Endothelial cell of umbilical vein (primary cell): ENCODE data around the gene NGF. TPM values are rescaled to one million over a fixed set of nuclear protein-coding genes. Genes with fewer than 3 reads are reported as not detected.

ENCODE experiments used
- BruUV-seq: library from RNA; stranded (reverse); fragments of 400-500 nt; replicated peaks from 2 replicates; lab custom pipeline; 2021; lab: Mats Ljungman, UMichigan
- CTCF ChIA-PET: fragments of 300-600, 350-600 bp; sonication (Branson Sonifier 250); formaldehyde crosslinking; loops from one replicate; lab custom pipeline; 2021; ENCODE audit warnings: antibody characterized with exemption, inconsistent platforms; lab: Charles Lee
- POLR2A ChIA-PET: fragments of 300-600, 350-600 bp; sonication (Branson Sonifier 250); formaldehyde crosslinking; loops from one replicate; lab custom pipeline; 2021; ENCODE audit warnings: antibody characterized with exemption, inconsistent platforms; lab: Charles Lee
- DNase-seq: peaks from one replicate; pipeline ENCODE4 v3.0.0-alpha.2; 2011; ENCODE audit warnings: low read depth, low spot score
- FAIRE-seq: peaks from 2 replicates; lab custom pipeline; 2011; peaks lifted over from hg19 to GRCh38; lab: Jason Lieb, UNC
- H2AFZ ChIP-seq: 2 replicates; pipeline ENCODE4 v1.6.0; 2012; ENCODE audit warnings: low read depth, low read length, control low read depth, inconsistent platforms
- H3K27ac ChIP-seq: 2 replicates; pipeline ENCODE4 v1.5.1; 2011; ENCODE audit warnings: low read depth, mild to moderate bottlenecking, control low read depth, low read length, moderate library complexity; ENCODE audit not compliant: insufficient read depth
- H3K27me3 ChIP-seq, 2 experiments: 2 replicates each; pipeline versions ENCODE4 v1.6.0 to v1.6.1; 2011; ENCODE audit warnings: low read length in 2 of 2, mixed read lengths in 1 of 2; ENCODE audit not compliant: control insufficient read depth in 2 of 2, insufficient read depth in 2 of 2
- H3K36me3 ChIP-seq, 2 experiments: 2 replicates in 1 of 2; 3 replicates in 1 of 2; pipeline ENCODE4 v1.5.1; 2011; ENCODE audit warnings: low read length in 2 of 2, mild to moderate bottlenecking in 1 of 2, moderate library complexity in 1 of 2; ENCODE audit not compliant: control insufficient read depth in 2 of 2, insufficient read depth in 2 of 2; ENCODE audit errors: extremely low read depth in 1 of 2
- H3K4me1 ChIP-seq: 3 replicates; pipeline ENCODE4 v1.5.1; 2011; ENCODE audit warnings: mild to moderate bottlenecking, low read length; ENCODE audit not compliant: control insufficient read depth, insufficient read depth; ENCODE audit errors: extremely low read depth
- H3K4me2 ChIP-seq: 2 replicates; pipeline ENCODE4 v1.6.1; 2011; ENCODE audit warnings: low read length, control low read depth, mixed read lengths; ENCODE audit not compliant: insufficient read depth
- H3K4me3 ChIP-seq, 3 experiments: fragments of 200-600 bp in 1 of 3; sonication (generic), shearing (Covaris generic) in 1 of 3; replicated peaks in 1 of 3; 2 replicates each; pipeline ENCODE4 v1.5.1; 2011 to 2016; ENCODE audit warnings: control low read depth in 3 of 3, low read length in 3 of 3, mild to moderate bottlenecking in 2 of 3, inconsistent platforms in 1 of 3, low read depth in 1 of 3, moderate library complexity in 1 of 3; ENCODE audit not compliant: insufficient read depth in 1 of 3
- H3K79me2 ChIP-seq: 2 replicates; pipeline ENCODE4 v1.6.0; 2012; ENCODE audit warnings: low read length, inconsistent platforms; ENCODE audit not compliant: control insufficient read depth, insufficient read depth
- H3K9ac ChIP-seq: replicated peaks from 2 replicates; pipeline ENCODE3; 2011; ENCODE audit warnings: low read length, control low read depth; ENCODE audit not compliant: insufficient read depth; ENCODE audit errors: extremely low read depth
- H3K9me1 ChIP-seq: replicated peaks from 3 replicates; pipeline ENCODE4 v1.6.0; 2011; ENCODE audit warnings: mild to moderate bottlenecking, low read length; ENCODE audit not compliant: control insufficient read depth, insufficient read depth; ENCODE audit errors: extremely low read depth
- H3K9me3 ChIP-seq: replicated peaks from 2 replicates; pipeline ENCODE4 v1.5.1; 2012; ENCODE audit warnings: low read length, inconsistent platforms; ENCODE audit not compliant: control insufficient read depth, insufficient read depth
- H4K20me1 ChIP-seq: replicated peaks from 2 replicates; pipeline ENCODE3; 2011; ENCODE audit warnings: mild to moderate bottlenecking, low read length; ENCODE audit not compliant: control insufficient read depth, insufficient read depth; ENCODE audit errors: extremely low read depth
- CTCF ChIP-seq, 2 donors: IDR thresholded peaks; 1 replicate in 1 of 2; 2 replicates in 1 of 2; pipeline ENCODE4 v1.5.1; 2011; ENCODE audit warnings: low read length in 2 of 2, mild to moderate bottlenecking in 2 of 2, moderate library complexity in 2 of 2, control low read depth in 1 of 2, inconsistent platforms in 1 of 2, low read depth in 1 of 2; ENCODE audit not compliant: insufficient read depth in 1 of 2; ENCODE audit errors: extremely low read depth in 1 of 2
- EZH2 ChIP-seq: IDR thresholded peaks from 2 replicates; pipeline ENCODE4 v1.6.1; 2012; ENCODE audit warnings: borderline replicate concordance, low read depth, mild to moderate bottlenecking, moderate library complexity, low read length, inconsistent platforms; ENCODE audit not compliant: severe bottlenecking
- FOS ChIP-seq: IDR thresholded peaks from 2 replicates; pipeline ENCODE4 v1.6.1; 2011; ENCODE audit warnings: mild to moderate bottlenecking, low read length, moderate library complexity, borderline replicate concordance; ENCODE audit not compliant: insufficient read depth
- GATA2 ChIP-seq: IDR thresholded peaks from 2 replicates; pipeline ENCODE4 v1.7.0; 2011; ENCODE audit warnings: low read depth, mild to moderate bottlenecking, moderate library complexity, mixed read lengths, low read length; ENCODE audit not compliant: insufficient read length, insufficient read depth
- JUN ChIP-seq: IDR thresholded peaks from 2 replicates; pipeline ENCODE4 v1.6.1; 2011; ENCODE audit warnings: borderline replicate concordance, low read depth; ENCODE audit not compliant: insufficient read length, insufficient read depth
- MAX ChIP-seq: IDR thresholded peaks from 2 replicates; pipeline ENCODE4 v1.6.1; 2011; ENCODE audit not compliant: insufficient read depth, insufficient read length
- MYC ChIP-seq: IDR thresholded peaks from one replicate; pipeline ENCODE4 v1.6.1; 2011; ENCODE audit warnings: mild to moderate bottlenecking, low read depth, low read length
- POLR2A ChIP-seq: IDR thresholded peaks from 2 replicates; pipeline ENCODE4 v1.6.1; 2012; ENCODE audit warnings: low read depth, mild to moderate bottlenecking, control low read depth, low read length
- POLR2AphosphoS5 ChIP-seq: IDR thresholded peaks from 2 replicates; pipeline ENCODE4 v1.6.1; 2012; ENCODE audit warnings: low read depth, mild to moderate bottlenecking, control low read depth, low read length, moderate library complexity; ENCODE audit not compliant: insufficient read depth
- dilution Hi-C: fragments of 300-500 bp; cut with MboI; formaldehyde crosslinking; loops from one replicate; pipeline ENCODE4 v1.15.0; 2019; ENCODE audit warnings: low sequenced_read_pairs; ENCODE audit not compliant: extremely low pct_ligation_motif_present
- intact Hi-C: fragments of 100-400 bp; cut with micrococcal nuclease; formaldehyde crosslinking; loops from one replicate; pipeline ENCODE4 v1.10.0; 2022
- polyA plus RNA-seq, 4 experiments: library from polyadenylated mRNA; depleted of rRNA in 3 of 4; stranded (reverse) in 3 of 4; unstranded in 1 of 4; fragments of >200 nt; gene quantifications; 2 replicates each; pipeline versions ENCODE4 v1.2.1 to v1.2.3, GENCODE V29; 2011 to 2012; ENCODE audit warnings: missing spikeins in 1 of 4
- total RNA-seq: library from RNA; stranded (reverse); gene quantifications from 2 replicates; pipeline ENCODE4 v1.2.3, GENCODE V29; 2021

NGF gene
- total and polyA plus RNA-seq, 2 donors (not counting 3 experiments of a cell fraction or from before 2014, with no cell fraction given) = not detected

GRCh38 chr1:115355069-115355468 is 17.0 kb upstream of the NGF start:
- H3K27me3 ChIP-seq = no peaks in the 10 kb centered on the region
- H3K27ac ChIP-seq = no peak overlapping the region
- H3K4me2 ChIP-seq = no peak overlapping the region
- H4K20me1 ChIP-seq = no peaks in the 10 kb centered on the region
- H3K79me2 ChIP-seq = no peaks in the 10 kb centered on the region
- no peaks in the 10 kb centered on the region for H3K36me3 ChIP-seq
- FAIRE-seq (no peak), DNase-seq (no peak)
- TF ChIP-seq MAX = no peak
- H3K9me1 ChIP-seq = no peaks in the 10 kb centered on the region
- no TSS peak for BruUV-seq
- H3K4me3 ChIP-seq = no peak overlapping the region
- ChIA-PET CTCF (no interaction called here), POLR2A (no interaction called here)
- intact Hi-C loops = no loop called here
- H3K9ac ChIP-seq = no peak overlapping the region
- dilution Hi-C loops = no loop called here
- no peaks in the 10 kb centered on the region for H3K9me3 ChIP-seq
- no peak overlapping the region for H2AFZ ChIP-seq
- no peaks in the 10 kb centered on the region for H3K4me1 ChIP-seq

GRCh38 chr1:115351143-115351542 is 13.1 kb upstream of the NGF start:
- ChIA-PET CTCF (no interaction called here), POLR2A (no interaction called here)
- H3K36me3 ChIP-seq = no peaks in the 10 kb centered on the region
- intact Hi-C loops (no loop called here), dilution Hi-C loops (no loop called here)
- no peak for TF ChIP-seq MAX
- no peak for TF ChIP-seq EZH2
- TF ChIP-seq JUN = no peak
- TF ChIP-seq MYC = no peak
- no peak for TF ChIP-seq GATA2
- no peak for TF ChIP-seq POLR2A
- TF ChIP-seq FOS = no peak
- TF ChIP-seq CTCF (IDR thresholded peaks at IDR 0.05; ENCODE audit: extremely low read depth in 1 of 2, insufficient read depth in 1 of 2, low read depth in 1 of 2, low read length in 2 of 2) = no peak
- TF ChIP-seq POLR2AphosphoS5 = no peak
- H3K9ac ChIP-seq = no peak overlapping the region
- H3K79me2 ChIP-seq = no peaks in the 10 kb centered on the region
- no peaks in the 10 kb centered on the region for H3K27me3 ChIP-seq
- no peaks in the 10 kb centered on the region for H3K9me3 ChIP-seq
- no peak for DNase-seq
- H2AFZ ChIP-seq = no peak overlapping the region
- H4K20me1 ChIP-seq = no peaks in the 10 kb centered on the region
- H3K9me1 ChIP-seq = no peaks in the 10 kb centered on the region
- FAIRE-seq = no peak
- no peak overlapping the region for H3K4me2 ChIP-seq
- no peak overlapping the region for H3K4me3 ChIP-seq
- H3K27ac ChIP-seq = no peak overlapping the region
- H3K4me1 ChIP-seq = no peaks in the 10 kb centered on the region
- no TSS peak for BruUV-seq
